Neutrophil (primary cell): Measurements from ENCODE around the gene LRRC8D.
"Not testable (repeated sequence)": the region's sequence is repeated elsewhere in the genome, so short reads cannot be mapped to it uniquely, and the experiment has no call there.

Experiments
- H3K27ac ChIP-seq: fragments of 200-600 bp; sonication (generic); 2 replicates; pipeline ENCODE4 v1.5.1; 2016; ENCODE audit warnings: mild to moderate bottlenecking, moderate library complexity
- H3K27me3 ChIP-seq: fragments of 200-600 bp; sonication (generic); 2 replicates; pipeline ENCODE4 v1.6.0; 2016; ENCODE audit warnings: mild to moderate bottlenecking
- H3K36me3 ChIP-seq: fragments of 200-600 bp; sonication (generic); 2 replicates; pipeline ENCODE4 v1.5.1; 2017
- H3K4me1 ChIP-seq, 2 experiments: fragments of 200-600 bp in 1 of 2; sonication (generic) in 1 of 2; 1 replicate in 1 of 2; 2 replicates in 1 of 2; pipeline versions ENCODE4 v1.5.1 to v1.6.1; 2013 to 2016; ENCODE audit warnings: low read depth in 1 of 2, low read length in 1 of 2, mild to moderate bottlenecking in 1 of 2, moderate library complexity in 1 of 2; ENCODE audit not compliant: control insufficient read depth in 1 of 2, insufficient read depth in 1 of 2
- H3K4me3 ChIP-seq, 2 experiments: fragments of 200-600 bp in 1 of 2; sonication (generic) in 1 of 2; 1 replicate in 1 of 2; 2 replicates in 1 of 2; pipeline ENCODE4 v1.5.1; 2013 to 2016; ENCODE audit warnings: low read depth in 1 of 2, low read length in 1 of 2, mild to moderate bottlenecking in 1 of 2, moderate library complexity in 1 of 2
- H3K9me3 ChIP-seq: fragments of 200-600 bp; sonication (generic); 2 replicates; pipeline ENCODE4 v1.5.1; 2016
- CTCF ChIP-seq: fragments of 200-600 bp; sonication (generic); IDR thresholded peaks from 2 replicates; pipeline ENCODE4 v1.5.1; 2016; ENCODE audit warnings: antibody characterized with exemption

LRRC8D gene

GRCh38 chr1:89781494-89782126 lies 39.2 kb upstream of the LRRC8D start:
- Histone ChIP-seq H3K27ac (no peak overlapping the region), H3K27me3 (no peaks in the 10 kb centered on the region), H3K4me3 (no peak overlapping the region), H3K4me1 (no peaks in the 10 kb centered on the region), H3K36me3 (no peaks in the 10 kb centered on the region), H3K9me3 (no peaks in the 10 kb centered on the region)
- no peak for TF ChIP-seq CTCF

- H3K4me3 ChIP-seq: no peak overlapping the region
- H3K4me1 ChIP-seq: no peaks in the 10 kb centered on the region
- no peaks in the 10 kb centered on the region for H3K27me3 ChIP-seq
- no peak overlapping the region for H3K27ac ChIP-seq
- no peaks in the 10 kb centered on the region for H3K36me3 ChIP-seq
- no peak for TF ChIP-seq CTCF
- no peaks in the 10 kb centered on the region for H3K9me3 ChIP-seq
Observed at GRCh38 chr1:89786628-89787214, 34.1 kb upstream of the LRRC8D start.

GRCh38 chr1:89790592-89790991 lies 30.2 kb upstream of the LRRC8D start:
- no peak for TF ChIP-seq CTCF
- Histone ChIP-seq H3K36me3 (no peaks in the 10 kb centered on the region), H3K4me3 (no peak overlapping the region), H3K27me3 (no peaks in the 10 kb centered on the region), H3K27ac (no peak overlapping the region), H3K9me3 (no peaks in the 10 kb centered on the region), H3K4me1 (no peaks in the 10 kb centered on the region)

GRCh38 chr1:89791064-89791726 lies 29.6 kb upstream of the LRRC8D start:
- H3K27me3 ChIP-seq: no peaks in the 10 kb centered on the region
- no peak overlapping the region for H3K4me3 ChIP-seq
- H3K9me3 ChIP-seq: no peaks in the 10 kb centered on the region
- no peak for TF ChIP-seq CTCF
- H3K4me1 ChIP-seq: no peaks in the 10 kb centered on the region
- H3K27ac ChIP-seq: no peak overlapping the region
- H3K36me3 ChIP-seq: no peaks in the 10 kb centered on the region

- no peak for TF ChIP-seq CTCF
- Histone ChIP-seq H3K36me3 (no peaks in the 10 kb centered on the region), H3K27me3 (no peaks in the 10 kb centered on the region), H3K4me1 (peaks cover 0 to 4% of the 10 kb centered on the region in 2 experiments), H3K9me3 (no peaks in the 10 kb centered on the region), H3K27ac (no peak overlapping the region), H3K4me3 (no peak overlapping the region)
Observed at GRCh38 chr1:89794406-89794805, 26.4 kb upstream of the LRRC8D start.

GRCh38 chr1:89795571-89795970 lies 25.3 kb upstream of the LRRC8D start:
- H3K4me3 ChIP-seq, H3K36me3 ChIP-seq, H3K9me3 ChIP-seq, H3K27me3 ChIP-seq, H3K27ac ChIP-seq: not testable (repeated sequence)
- peaks cover 0 to 10% of the 10 kb centered on the region in 2 experiments for H3K4me1 ChIP-seq

GRCh38 chr1:89797876-89798275 lies 23.0 kb upstream of the LRRC8D start:
- not testable (repeated sequence) for H3K9me3 ChIP-seq, H3K27me3 ChIP-seq, H3K27ac ChIP-seq, H3K4me3 ChIP-seq, H3K36me3 ChIP-seq
- peaks cover 0 to 10% of the 10 kb centered on the region in 2 experiments for H3K4me1 ChIP-seq
